ENCODE data around the gene TAF4B. TPM values are rescaled to one million over a fixed set of nuclear protein-coding genes. Genes with fewer than 3 reads are reported as not detected.

The TAF4B gene
- total RNA-seq, 4 donors from 2014 or later = 9.9 to 14.5 (median 11.3) TPM

- TF ChIP-seq CTCF (IDR thresholded peaks at IDR 0.05; ENCODE audit: low read depth) = no peak
These were observed 152.5 kb downstream of the TAF4B start for GRCh38 chr18:26378701-26379100.

- no peak for TF ChIP-seq CTCF (IDR thresholded peaks at IDR 0.05; ENCODE audit: low read depth)
These were observed 157.4 kb downstream of the TAF4B start for GRCh38 chr18:26383454-26384270.

- TF ChIP-seq CTCF (IDR thresholded peaks at IDR 0.05; ENCODE audit: low read depth) = no peak
These were observed 159.8 kb downstream of the TAF4B start for GRCh38 chr18:26386002-26386401.

GRCh38 chr18:26386441-26386840 lies 160.2 kb downstream of the TAF4B start:
- no peak for TF ChIP-seq CTCF (IDR thresholded peaks at IDR 0.05; ENCODE audit: low read depth)

DNA sequence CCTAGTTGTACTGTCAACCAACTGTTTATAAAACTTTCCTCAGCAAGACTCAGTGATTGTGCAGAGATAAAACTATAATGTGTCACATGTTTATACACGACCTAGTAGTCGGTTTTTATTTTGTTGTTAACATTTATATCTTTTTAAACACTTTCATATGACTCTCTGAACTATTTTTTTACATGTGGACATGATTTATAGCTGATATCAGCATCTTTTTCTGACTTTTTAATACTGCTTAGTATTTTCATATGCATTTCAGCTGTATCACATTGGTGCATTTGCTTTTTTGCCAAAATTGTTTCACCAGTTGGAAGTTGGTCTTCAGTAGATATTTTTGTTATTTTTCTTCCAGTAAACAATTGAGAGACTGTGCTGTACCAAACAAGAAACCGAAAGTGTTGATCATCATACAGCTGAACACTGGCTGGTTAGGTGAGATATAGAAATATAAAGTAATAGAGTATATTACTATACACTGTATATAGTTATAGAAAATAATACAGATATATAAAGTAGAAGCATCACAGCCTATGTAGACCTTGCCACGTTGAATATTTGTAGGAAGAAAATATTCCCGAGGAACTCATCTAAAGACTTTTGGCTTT lies 167.9 kb downstream of the TAF4B start:
- no peak for TF ChIP-seq CTCF (IDR thresholded peaks at IDR 0.05; ENCODE audit: low read depth)

DNA sequence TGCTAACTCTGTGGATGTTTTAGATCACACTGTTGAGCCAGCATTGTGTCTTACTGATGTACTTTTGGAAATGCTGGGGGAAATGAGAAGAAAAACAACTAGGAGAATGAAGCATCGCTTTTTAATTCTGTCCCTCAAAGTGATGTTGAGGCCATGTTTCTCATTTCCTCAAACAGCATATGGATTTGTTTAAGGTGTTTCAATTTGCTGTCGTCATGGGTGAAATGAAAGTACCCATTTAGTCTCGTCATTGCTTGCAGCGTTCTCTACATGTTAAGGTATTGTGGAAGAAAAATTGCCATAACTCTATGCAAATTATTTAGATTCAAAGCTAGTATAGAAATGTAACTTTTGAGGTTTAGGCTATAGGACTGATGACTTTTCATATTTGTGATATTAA lies 170.8 kb downstream of the TAF4B start:
- TF ChIP-seq CTCF (IDR thresholded peaks at IDR 0.05; ENCODE audit: low read depth) = no peak

- TF ChIP-seq CTCF (IDR thresholded peaks at IDR 0.05; ENCODE audit: low read depth) = no peak
These were observed 177.2 kb downstream of the TAF4B start for GRCh38 chr18:26403491-26403890.
